ENCODE measurements around the gene PCDHB15. TPM values are rescaled to one million over a fixed set of nuclear protein-coding genes. Genes with fewer than 3 reads are reported as not detected.

PCDHB15 gene
- total RNA-seq, 1 donor from 2014 or later = 7.8 TPM

DNA sequence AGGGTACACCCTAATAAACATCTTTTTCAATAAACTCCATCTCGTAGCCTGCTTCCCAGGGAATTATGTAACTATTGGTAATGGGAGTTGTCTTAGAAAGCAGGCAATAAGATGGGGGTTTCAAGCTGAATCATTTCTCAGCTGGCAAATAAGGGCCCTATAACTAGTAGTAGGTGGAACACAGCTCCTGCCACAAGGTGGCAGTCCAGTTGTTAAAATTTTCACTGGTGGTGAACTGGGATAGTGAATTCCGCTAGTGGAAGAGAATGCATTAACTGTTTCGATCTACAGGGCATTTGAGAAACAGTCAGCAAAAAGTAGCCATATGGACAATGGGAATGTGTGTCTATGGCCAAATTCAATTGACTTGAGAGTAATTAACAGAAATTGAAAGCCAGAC lies 27.7 kb downstream of the PCDHB15 start:
- H3K4me3 Mint-ChIP-seq = no peak overlapping the region
- peaks cover 2% of the 10 kb centered on the region for H3K27me3 Mint-ChIP-seq (ENCODE audit: insufficient read depth, low read depth)
- Histone ChIP-seq H3K9ac (no peak overlapping the region), H4K20me1 (ENCODE audit: low read depth) (no peaks in the 10 kb centered on the region), H2AFZ (replicated peaks) (no peak overlapping the region), H3K27ac (no peak overlapping the region), H3K4me3 (no peak overlapping the region), H3K4me1 (no peaks in the 10 kb centered on the region), H3F3A (ENCODE audit: low read depth) (no peaks in the 10 kb centered on the region), H3K36me3 (no peaks in the 10 kb centered on the region), H3K79me2 (ENCODE audit: low read depth) (no peaks in the 10 kb centered on the region), H3K9me3 (ENCODE audit: low read depth) (peaks cover 4% of the 10 kb centered on the region), H3K27me3 (no peaks in the 10 kb centered on the region), H3K4me2 (no peak overlapping the region)
- no peak for DNase-seq (ENCODE audit: low spot score)
- peaks cover 62% of the 10 kb centered on the region for H3K9me3 Mint-ChIP-seq
- H3K36me3 Mint-ChIP-seq = peaks cover 6% of the 10 kb centered on the region
- no peaks in the 10 kb centered on the region for H3K4me1 Mint-ChIP-seq
- TF ChIP-seq EZH2 (IDR thresholded peaks at IDR 0.05) = no peak
- no peak for TF ChIP-seq EZH2phosphoT487 (IDR thresholded peaks at IDR 0.05)
- TF ChIP-seq, protein P1, sequence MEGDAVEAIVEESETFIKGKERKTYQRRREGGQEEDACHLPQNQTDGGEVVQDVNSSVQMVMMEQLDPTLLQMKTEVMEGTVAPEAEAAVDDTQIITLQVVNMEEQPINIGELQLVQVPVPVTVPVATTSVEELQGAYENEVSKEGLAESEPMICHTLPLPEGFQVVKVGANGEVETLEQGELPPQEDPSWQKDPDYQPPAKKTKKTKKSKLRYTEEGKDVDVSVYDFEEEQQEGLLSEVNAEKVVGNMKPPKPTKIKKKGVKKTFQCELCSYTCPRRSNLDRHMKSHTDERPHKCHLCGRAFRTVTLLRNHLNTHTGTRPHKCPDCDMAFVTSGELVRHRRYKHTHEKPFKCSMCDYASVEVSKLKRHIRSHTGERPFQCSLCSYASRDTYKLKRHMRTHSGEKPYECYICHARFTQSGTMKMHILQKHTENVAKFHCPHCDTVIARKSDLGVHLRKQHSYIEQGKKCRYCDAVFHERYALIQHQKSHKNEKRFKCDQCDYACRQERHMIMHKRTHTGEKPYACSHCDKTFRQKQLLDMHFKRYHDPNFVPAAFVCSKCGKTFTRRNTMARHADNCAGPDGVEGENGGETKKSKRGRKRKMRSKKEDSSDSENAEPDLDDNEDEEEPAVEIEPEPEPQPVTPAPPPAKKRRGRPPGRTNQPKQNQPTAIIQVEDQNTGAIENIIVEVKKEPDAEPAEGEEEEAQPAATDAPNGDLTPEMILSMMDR (IDR thresholded peaks at IDR 0.05) = peak; percentile 24
- H3K27ac Mint-ChIP-seq = no peak overlapping the region

DNA sequence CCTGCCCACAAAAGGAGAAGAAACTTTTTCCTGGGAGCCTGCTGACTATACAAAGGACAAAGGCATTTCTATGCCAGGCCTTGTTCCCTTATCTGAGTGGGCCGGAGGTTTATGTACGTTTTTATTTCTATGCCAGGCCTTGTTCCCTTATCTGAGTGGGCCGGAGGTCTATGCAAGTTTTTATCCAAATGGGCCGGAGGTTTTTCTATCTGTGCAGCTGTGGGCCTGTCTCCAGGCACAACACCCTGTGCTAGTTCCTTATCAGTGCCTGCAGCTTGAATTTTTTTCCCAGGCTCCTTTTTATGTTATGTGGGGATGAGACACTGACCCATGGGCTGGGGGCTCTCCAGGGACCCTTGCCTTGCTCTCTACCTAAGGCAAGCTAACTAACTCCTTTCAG lies 53.2 kb downstream of the PCDHB15 start:
- H3K27ac Mint-ChIP-seq = no peak overlapping the region
- Histone ChIP-seq H3K27ac (no peak overlapping the region), H3K36me3 (no peaks in the 10 kb centered on the region), H3K27me3 (no peaks in the 10 kb centered on the region), H3K4me2 (no peak overlapping the region), H3K9ac (no peak overlapping the region), H2AFZ (replicated peaks) (no peak overlapping the region), H3F3A (ENCODE audit: low read depth) (no peaks in the 10 kb centered on the region), H4K20me1 (ENCODE audit: low read depth) (no peaks in the 10 kb centered on the region), H3K4me1 (no peaks in the 10 kb centered on the region), H3K9me3 (ENCODE audit: low read depth) (no peaks in the 10 kb centered on the region), H3K4me3 (no peak overlapping the region), H3K79me2 (ENCODE audit: low read depth) (no peaks in the 10 kb centered on the region)
- no peak for DNase-seq (ENCODE audit: low spot score)
- no peak overlapping the region for H3K4me3 Mint-ChIP-seq
- TF ChIP-seq EZH2phosphoT487 (IDR thresholded peaks at IDR 0.05) (no peak), EZH2 (IDR thresholded peaks at IDR 0.05) (no peak)
- TF ChIP-seq, protein P1 (IDR thresholded peaks at IDR 0.05) = no peak
- H3K4me1 Mint-ChIP-seq = no peaks in the 10 kb centered on the region
- H3K27me3 Mint-ChIP-seq (ENCODE audit: insufficient read depth, low read depth) = peaks cover 7% of the 10 kb centered on the region
- H3K36me3 Mint-ChIP-seq = peaks cover 26% of the 10 kb centered on the region
- H3K9me3 Mint-ChIP-seq = peaks cover 77% of the 10 kb centered on the region

Other genes with a start within 250 kb of the PCDHB15 start
- gene PCDHB1, start 194.0 kb upstream of the PCDHB15 start, total RNA-seq (ENCODE audit: low replicate concordance) = 0.03 and 0.07 TPM in 2 replicates
- 34.2 and 48.4 TPM in 2 replicates for gene PCDHB2, start 150.8 kb upstream of the PCDHB15 start, total RNA-seq (ENCODE audit: low replicate concordance)
- 5.6 and 6.7 TPM in 2 replicates for gene PCDHB3, start 144.9 kb upstream of the PCDHB15 start, total RNA-seq (ENCODE audit: low replicate concordance)
- 1.9 and 2.3 TPM in 2 replicates for gene PCDHB4, start 123.6 kb upstream of the PCDHB15 start, total RNA-seq (ENCODE audit: low replicate concordance)
- gene PCDHB5, start 110.2 kb upstream of the PCDHB15 start, total RNA-seq (ENCODE audit: low replicate concordance) = 11.9 and 15.2 TPM in 2 replicates
- 0.90 and 1.5 TPM in 2 replicates for gene PCDHB6, start 95.3 kb upstream of the PCDHB15 start, total RNA-seq (ENCODE audit: low replicate concordance)
- 0.21 and 0.90 TPM in 2 replicates for gene PCDHB7, start 72.8 kb upstream of the PCDHB15 start, total RNA-seq (ENCODE audit: low replicate concordance)
- 0.31 TPM in 1 of 2 replicates, not detected in the other for gene PCDHB8, start 67.6 kb upstream of the PCDHB15 start, total RNA-seq (ENCODE audit: low replicate concordance)
- gene PCDHB16, start 63.0 kb upstream of the PCDHB15 start, total RNA-seq (ENCODE audit: low replicate concordance) = 4.0 and 4.5 TPM in 2 replicates
- 3.1 and 4.6 TPM in 2 replicates for gene PCDHB9, start 58.2 kb upstream of the PCDHB15 start, total RNA-seq (ENCODE audit: low replicate concordance)
- gene PCDHB10, start 53.0 kb upstream of the PCDHB15 start, total RNA-seq (ENCODE audit: low replicate concordance) = 9.3 and 10.4 TPM in 2 replicates
- gene PCDHB11, start 45.8 kb upstream of the PCDHB15 start, total RNA-seq (ENCODE audit: low replicate concordance) = 3.8 and 4.0 TPM in 2 replicates
- gene PCDHB12, start 36.7 kb upstream of the PCDHB15 start, total RNA-seq (ENCODE audit: low replicate concordance) = 3.0 and 3.8 TPM in 2 replicates
- gene PCDHB13, start 31.5 kb upstream of the PCDHB15 start, total RNA-seq (ENCODE audit: low replicate concordance) = 2.4 and 3.0 TPM in 2 replicates
- gene PCDHB14, start 22.1 kb upstream of the PCDHB15 start, total RNA-seq (ENCODE audit: low replicate concordance) = 7.2 and 7.4 TPM in 2 replicates
- gene SLC25A2, start 58.7 kb downstream of the PCDHB15 start, total RNA-seq (ENCODE audit: low replicate concordance) = 0.22 and 0.96 TPM in 2 replicates
- gene TAF7, start 75.4 kb downstream of the PCDHB15 start, total RNA-seq (ENCODE audit: low replicate concordance) = 121 and 157 TPM in 2 replicates
- 1.0 and 1.5 TPM in 2 replicates for gene PCDHGA1, start 85.1 kb downstream of the PCDHB15 start, total RNA-seq (ENCODE audit: low replicate concordance)
- gene PCDHGA2, start 93.4 kb downstream of the PCDHB15 start, total RNA-seq (ENCODE audit: low replicate concordance) = 0.37 and 0.71 TPM in 2 replicates
- gene PCDHGA3, start 98.4 kb downstream of the PCDHB15 start, total RNA-seq (ENCODE audit: low replicate concordance) = 0.34 and 0.54 TPM in 2 replicates
- 3.6 and 4.3 TPM in 2 replicates for gene PCDHGB1, start 104.7 kb downstream of the PCDHB15 start, total RNA-seq (ENCODE audit: low replicate concordance)
- 2.3 and 2.4 TPM in 2 replicates for gene PCDHGA4, start 109.6 kb downstream of the PCDHB15 start, total RNA-seq (ENCODE audit: low replicate concordance)
- 2.1 and 2.2 TPM in 2 replicates for gene PCDHGB2, start 114.6 kb downstream of the PCDHB15 start, total RNA-seq (ENCODE audit: low replicate concordance)
- gene PCDHGA5, start 118.8 kb downstream of the PCDHB15 start, total RNA-seq (ENCODE audit: low replicate concordance) = 0.71 and 1.3 TPM in 2 replicates
- gene PCDHGB3, start 124.8 kb downstream of the PCDHB15 start, total RNA-seq (ENCODE audit: low replicate concordance) = 0.74 and 0.95 TPM in 2 replicates
- gene PCDHGA6, start 128.5 kb downstream of the PCDHB15 start, total RNA-seq (ENCODE audit: low replicate concordance) = 0.77 and 1.4 TPM in 2 replicates
- gene PCDHGA7, start 137.3 kb downstream of the PCDHB15 start, total RNA-seq (ENCODE audit: low replicate concordance) = 0.81 and 1.1 TPM in 2 replicates
- gene PCDHGB4, start 142.3 kb downstream of the PCDHB15 start, total RNA-seq (ENCODE audit: low replicate concordance) = 10.4 and 14.9 TPM in 2 replicates
- gene PCDHGA8, start 147.2 kb downstream of the PCDHB15 start, total RNA-seq (ENCODE audit: low replicate concordance) = 2.3 and 3.3 TPM in 2 replicates
- 2.0 and 3.7 TPM in 2 replicates for gene PCDHGB5, start 152.6 kb downstream of the PCDHB15 start, total RNA-seq (ENCODE audit: low replicate concordance)
- 0.97 and 2.2 TPM in 2 replicates for gene PCDHGA9, start 157.4 kb downstream of the PCDHB15 start, total RNA-seq (ENCODE audit: low replicate concordance)
- gene PCDHGB6, start 162.6 kb downstream of the PCDHB15 start, total RNA-seq (ENCODE audit: low replicate concordance) = 13.2 and 22.1 TPM in 2 replicates
- gene PCDHGA10, start 167.6 kb downstream of the PCDHB15 start, total RNA-seq (ENCODE audit: low replicate concordance) = 4.2 and 4.7 TPM in 2 replicates
- gene PCDHGB7, start 172.3 kb downstream of the PCDHB15 start, total RNA-seq (ENCODE audit: low replicate concordance) = 21.1 and 23.9 TPM in 2 replicates
- gene PCDHGA11, start 175.7 kb downstream of the PCDHB15 start, total RNA-seq (ENCODE audit: low replicate concordance) = 9.5 and 13.3 TPM in 2 replicates
- 0.79 and 2.2 TPM in 2 replicates for gene PCDHGA12, start 185.1 kb downstream of the PCDHB15 start, total RNA-seq (ENCODE audit: low replicate concordance)
- 14.7 and 17.2 TPM in 2 replicates for gene PCDHGC3, start 230.6 kb downstream of the PCDHB15 start, total RNA-seq (ENCODE audit: low replicate concordance)
- 5.0 and 10.4 TPM in 2 replicates for gene PCDHGC4, start 239.6 kb downstream of the PCDHB15 start, total RNA-seq (ENCODE audit: low replicate concordance)
- gene PCDHGC5, start 243.7 kb downstream of the PCDHB15 start, total RNA-seq (ENCODE audit: low replicate concordance) = 0.43 and 1.3 TPM in 2 replicates